HG03439 (cell line): ENCODE results near the gene ZDHHC1.

Experiments
- ATAC-seq: cut with Tn5 transposase; IDR thresholded peaks from one replicate; pipeline ENCODE4 v1.9.1; 2021; ENCODE audit warnings: mild to moderate bottlenecking, moderate library complexity; ENCODE audit not compliant: unreplicated experiment

ZDHHC1 gene, protein sequence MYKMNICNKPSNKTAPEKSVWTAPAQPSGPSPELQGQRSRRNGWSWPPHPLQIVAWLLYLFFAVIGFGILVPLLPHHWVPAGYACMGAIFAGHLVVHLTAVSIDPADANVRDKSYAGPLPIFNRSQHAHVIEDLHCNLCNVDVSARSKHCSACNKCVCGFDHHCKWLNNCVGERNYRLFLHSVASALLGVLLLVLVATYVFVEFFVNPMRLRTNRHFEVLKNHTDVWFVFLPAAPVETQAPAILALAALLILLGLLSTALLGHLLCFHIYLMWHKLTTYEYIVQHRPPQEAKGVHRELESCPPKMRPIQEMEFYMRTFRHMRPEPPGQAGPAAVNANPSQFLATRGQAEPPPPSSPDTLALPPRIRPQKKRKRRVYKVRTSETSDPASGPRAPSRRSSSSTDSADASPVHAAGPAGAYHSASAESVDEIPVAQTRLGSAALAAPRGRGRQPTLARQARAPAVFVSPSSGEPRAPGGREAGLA

GRCh38 chr16:67415872-67416793 is at the start of gene ZDHHC1:
ZDHHC1 (minus strand) TSS chr16:67416477; CDS start chr16:67407775, 8,702 bp downstream.
- ATAC-seq = peak; percentile 59

GRCh38 chr16:67464565-67464964 is 48.3 kb upstream of the ZDHHC1 start:
- ATAC-seq = no peak

DNA sequence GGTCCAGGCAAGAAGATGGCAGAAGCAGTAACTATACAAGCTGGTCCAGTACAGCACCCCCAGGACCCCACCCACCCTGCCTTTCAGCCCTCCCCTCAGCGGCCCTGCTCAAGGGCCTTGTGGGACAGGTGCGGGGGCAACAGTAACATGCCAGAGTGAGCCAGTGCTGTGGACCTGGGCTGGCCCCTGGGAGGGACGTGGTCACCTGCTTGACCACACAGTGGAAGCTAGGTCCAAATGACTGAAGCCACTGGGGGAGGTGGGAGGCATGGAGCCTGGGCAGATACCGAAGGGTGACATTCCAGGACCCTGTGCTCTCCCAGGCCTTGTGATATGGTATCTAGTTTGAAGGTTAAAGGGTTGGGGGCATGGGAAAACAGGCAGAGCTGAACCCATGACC is 47.4 kb upstream of the ZDHHC1 start:
- ATAC-seq = no peak

GRCh38 chr16:67463059-67463458 is 46.8 kb upstream of the ZDHHC1 start:
- ATAC-seq = no peak

DNA sequence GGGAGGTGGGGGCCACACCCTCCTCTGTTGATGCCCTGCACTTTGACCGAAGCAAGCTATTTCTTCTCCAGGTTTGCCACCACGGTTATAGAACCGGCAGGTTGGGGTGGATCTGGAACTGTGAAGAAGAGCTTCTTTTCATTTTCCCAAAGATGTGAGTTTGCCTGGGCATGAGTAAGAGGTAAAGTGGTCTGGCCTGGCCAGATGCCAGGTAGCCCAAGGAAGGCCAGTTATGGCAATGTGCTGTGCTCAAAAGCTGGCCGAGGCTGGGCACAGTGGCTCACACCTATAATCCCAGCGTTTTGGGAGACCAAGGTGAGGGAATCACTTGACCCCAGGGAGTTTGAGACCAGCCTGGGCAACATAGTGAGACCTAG is 46.0 kb upstream of the ZDHHC1 start:
- no peak for ATAC-seq

GRCh38 chr16:67461600-67462278 is 45.5 kb upstream of the ZDHHC1 start:
- no peak for ATAC-seq

GRCh38 chr16:67460961-67461360 is 44.7 kb upstream of the ZDHHC1 start:
- ATAC-seq = no peak

DNA sequence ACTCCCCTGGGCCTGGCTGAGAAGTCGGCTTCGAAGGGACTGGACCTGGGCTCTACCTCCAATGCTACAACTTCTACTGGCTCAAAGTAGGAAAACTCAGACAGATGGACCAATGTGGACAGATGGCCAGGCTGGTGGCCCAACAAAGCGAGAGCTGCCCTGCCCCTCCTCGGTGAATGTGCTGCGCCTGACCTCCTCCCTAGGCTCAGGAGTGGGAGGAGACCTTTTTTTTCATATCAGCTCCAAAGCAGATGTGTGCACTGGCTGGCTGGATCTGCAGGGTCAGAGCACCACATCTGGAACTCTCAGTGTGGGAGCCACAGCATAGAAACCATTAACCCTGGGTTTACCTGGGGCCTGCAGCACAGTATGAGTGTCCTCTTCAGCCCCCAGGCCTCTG is 43.9 kb upstream of the ZDHHC1 start:
- ATAC-seq = no peak

GRCh38 chr16:67459861-67460150 is 43.5 kb upstream of the ZDHHC1 start:
- ATAC-seq = no peak

GRCh38 chr16:67459066-67459860 is 43.0 kb upstream of the ZDHHC1 start:
- no peak for ATAC-seq

GRCh38 chr16:67458121-67458641 is 41.9 kb upstream of the ZDHHC1 start:
- ATAC-seq = no peak

- no peak for ATAC-seq
Observed at GRCh38 chr16:67457611-67458010, 41.3 kb upstream of the ZDHHC1 start.

- ATAC-seq = no peak
Observed at GRCh38 chr16:67456391-67457081, 40.3 kb upstream of the ZDHHC1 start.

DNA sequence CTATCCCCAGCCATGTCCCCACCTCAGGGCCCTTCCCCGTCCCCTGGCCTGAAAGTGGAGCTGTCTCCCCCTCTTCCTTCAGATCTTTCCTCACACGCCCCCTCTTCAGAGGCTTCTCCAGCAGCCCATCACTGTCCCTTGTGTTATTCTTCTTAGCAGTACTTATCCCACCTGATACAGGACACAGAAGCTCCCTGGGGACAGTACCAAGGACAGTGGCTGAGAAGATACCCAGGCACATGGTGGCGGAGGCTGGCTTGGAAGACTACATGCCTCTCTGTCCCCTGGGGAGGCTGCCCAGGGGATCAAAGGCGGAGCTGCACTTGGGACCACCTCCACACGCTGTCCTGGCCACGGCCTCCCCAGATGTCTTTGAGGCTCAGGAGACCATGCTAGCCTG is 38.6 kb upstream of the ZDHHC1 start:
- ATAC-seq = no peak

GRCh38 chr16:67454104-67454503 is 37.8 kb upstream of the ZDHHC1 start:
- no peak for ATAC-seq

DNA sequence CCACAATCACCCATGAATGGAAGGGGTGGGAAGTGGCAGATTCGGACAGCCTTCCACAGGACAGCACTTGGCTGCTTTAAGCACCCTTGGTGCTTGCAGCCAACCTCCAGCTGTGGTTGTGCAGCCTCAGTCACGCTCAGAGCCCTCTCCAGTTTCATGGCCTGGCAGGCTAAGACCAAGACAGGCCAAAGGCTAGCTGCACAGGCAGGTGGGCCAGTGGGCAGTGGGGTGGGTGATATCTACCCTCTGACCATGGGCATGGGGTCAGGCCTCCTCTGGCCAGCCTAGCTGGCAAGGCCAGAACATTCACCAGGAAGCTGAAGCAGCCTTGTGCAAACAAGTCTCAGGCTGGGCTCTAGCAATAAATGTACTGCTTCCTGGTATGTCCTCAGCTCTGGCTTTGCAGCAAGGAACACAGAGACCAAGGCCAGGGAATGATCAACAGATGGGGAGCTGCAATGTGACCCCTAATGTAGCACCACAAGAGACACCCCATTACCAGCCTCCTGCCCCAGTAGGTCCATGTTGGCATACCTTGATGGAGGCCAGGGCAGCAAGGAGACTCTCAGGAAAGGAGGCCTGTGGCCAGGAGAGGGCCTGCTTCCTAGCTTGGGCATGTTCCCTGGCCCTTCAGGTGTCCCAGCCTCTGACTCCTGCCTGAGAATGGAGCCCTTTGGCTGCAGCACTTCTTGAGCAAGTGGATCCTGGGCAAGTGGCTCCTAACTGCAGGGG is 35.6 kb upstream of the ZDHHC1 start:
- ATAC-seq = no peak

DNA sequence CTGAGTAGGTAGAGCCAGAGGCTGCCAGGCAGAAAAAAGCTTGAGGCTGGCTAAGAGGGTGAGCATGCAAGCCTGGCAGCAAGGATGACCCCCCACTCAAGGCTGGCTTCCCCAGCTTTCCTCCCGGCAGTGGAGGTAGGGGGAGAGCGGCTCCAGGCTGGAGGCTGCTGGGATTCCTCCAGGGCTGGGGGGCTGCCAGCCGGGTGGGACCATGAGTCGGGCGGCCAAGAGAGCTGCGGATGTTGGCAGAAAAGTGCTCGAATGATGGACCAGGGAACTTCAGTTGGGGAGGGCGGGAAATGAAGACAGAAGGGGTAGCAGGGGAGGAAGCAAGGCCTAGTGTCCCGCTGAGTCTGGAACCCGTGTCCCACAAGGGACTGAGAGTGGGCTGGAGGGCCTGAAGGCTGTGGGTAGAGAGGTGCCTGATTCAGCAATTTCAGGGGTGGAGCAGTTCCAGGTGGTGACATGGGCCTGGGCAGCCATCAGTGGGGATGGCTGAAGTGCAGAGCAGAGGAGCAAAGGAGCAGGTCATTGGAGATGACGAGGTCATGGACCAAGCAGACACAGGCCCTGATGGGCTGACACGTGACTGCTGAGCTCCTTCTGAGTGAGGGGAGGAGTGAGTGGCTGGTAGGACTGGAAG is 34.9 kb upstream of the ZDHHC1 start:
- no peak for ATAC-seq

DNA sequence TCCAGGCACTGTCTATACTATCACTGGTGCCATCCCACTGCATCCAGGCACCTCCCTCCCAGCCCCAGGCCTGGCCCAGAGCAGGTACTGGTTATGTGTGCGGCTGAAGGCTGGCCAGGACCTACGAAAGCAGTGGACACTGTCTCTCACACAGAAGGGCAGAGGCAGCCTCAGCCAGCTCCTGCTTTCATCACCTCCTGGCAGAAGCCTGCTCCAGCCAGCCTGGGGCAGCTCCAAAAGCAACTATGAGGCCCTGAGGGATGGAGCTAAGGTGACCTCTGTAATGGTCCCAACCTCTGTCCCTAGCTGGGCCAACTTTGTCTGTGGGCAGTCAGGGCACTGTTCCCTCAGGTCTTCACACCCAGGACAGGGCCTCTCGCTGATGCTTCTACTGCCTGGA is 33.5 kb upstream of the ZDHHC1 start:
- no peak for ATAC-seq

GRCh38 chr16:67449336-67449735 is 33.1 kb upstream of the ZDHHC1 start:
- ATAC-seq = no peak
